Fibroblast of villous mesenchyme (primary cell): ENCODE results near the gene MAP2K3. TPM values are rescaled to one million over a fixed set of nuclear protein-coding genes. Genes with fewer than 3 reads are reported as not detected.

Experiments used
- DNase-seq: peaks from one replicate; pipeline ENCODE4 v3.0.0-alpha.2; 2010; ENCODE audit warnings: low read depth
- H3K4me3 ChIP-seq: 2 replicates; pipeline ENCODE4 v1.5.1; 2011; ENCODE audit warnings: low read depth, mild to moderate bottlenecking, low read length
- total RNA-seq: library from RNA; depleted of rRNA; stranded (reverse); fragments of >200 nt; gene quantifications from 2 replicates; pipeline ENCODE4 v1.2.3, GENCODE V29; 2012
- TF ChIP-seq, protein P1 (sequence below): IDR thresholded peaks from 2 replicates; pipeline ENCODE4 v1.5.1; 2012; ENCODE audit warnings: low read depth, mild to moderate bottlenecking, low read length; ENCODE audit not compliant: insufficient read depth

Gene MAP2K3
- total RNA-seq, 1 donor, result 30.7 TPM

- DNase-seq, result no peak
- TF ChIP-seq, protein P1, sequence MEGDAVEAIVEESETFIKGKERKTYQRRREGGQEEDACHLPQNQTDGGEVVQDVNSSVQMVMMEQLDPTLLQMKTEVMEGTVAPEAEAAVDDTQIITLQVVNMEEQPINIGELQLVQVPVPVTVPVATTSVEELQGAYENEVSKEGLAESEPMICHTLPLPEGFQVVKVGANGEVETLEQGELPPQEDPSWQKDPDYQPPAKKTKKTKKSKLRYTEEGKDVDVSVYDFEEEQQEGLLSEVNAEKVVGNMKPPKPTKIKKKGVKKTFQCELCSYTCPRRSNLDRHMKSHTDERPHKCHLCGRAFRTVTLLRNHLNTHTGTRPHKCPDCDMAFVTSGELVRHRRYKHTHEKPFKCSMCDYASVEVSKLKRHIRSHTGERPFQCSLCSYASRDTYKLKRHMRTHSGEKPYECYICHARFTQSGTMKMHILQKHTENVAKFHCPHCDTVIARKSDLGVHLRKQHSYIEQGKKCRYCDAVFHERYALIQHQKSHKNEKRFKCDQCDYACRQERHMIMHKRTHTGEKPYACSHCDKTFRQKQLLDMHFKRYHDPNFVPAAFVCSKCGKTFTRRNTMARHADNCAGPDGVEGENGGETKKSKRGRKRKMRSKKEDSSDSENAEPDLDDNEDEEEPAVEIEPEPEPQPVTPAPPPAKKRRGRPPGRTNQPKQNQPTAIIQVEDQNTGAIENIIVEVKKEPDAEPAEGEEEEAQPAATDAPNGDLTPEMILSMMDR, result no peak
- H3K4me3 ChIP-seq, result no peak overlapping the region
These were observed 79.5 kb downstream of the MAP2K3 start for GRCh38 chr17:21363776-21364642.

Other genes with a start within 250 kb of the MAP2K3 start
- gene USP22, start 241.7 kb upstream of the MAP2K3 start, total RNA-seq, result 258 and 297 TPM in 2 replicates
- 12.2 and 15.1 TPM in 2 replicates for gene DHRS7B, start 157.7 kb upstream of the MAP2K3 start, total RNA-seq
- gene TMEM11, start 70.5 kb upstream of the MAP2K3 start, total RNA-seq, result 19.6 and 21.6 TPM in 2 replicates
- gene NATD1, start 31.3 kb upstream of the MAP2K3 start, total RNA-seq, result 2.6 and 3.0 TPM in 2 replicates
- gene KCNJ12, start 91.6 kb downstream of the MAP2K3 start, total RNA-seq, result under 0.01 TPM in 2 replicates